Neutrophil (primary cell): ENCODE measurements around the gene PSME2.

ENCODE experiments used
- H3K27ac ChIP-seq: fragments of 200-600 bp; sonication (generic); 2 replicates; pipeline ENCODE4 v1.5.1; 2016; ENCODE audit warnings: mild to moderate bottlenecking, moderate library complexity
- H3K27me3 ChIP-seq: fragments of 200-600 bp; sonication (generic); 2 replicates; pipeline ENCODE4 v1.6.0; 2016; ENCODE audit warnings: mild to moderate bottlenecking
- H3K36me3 ChIP-seq: fragments of 200-600 bp; sonication (generic); 2 replicates; pipeline ENCODE4 v1.5.1; 2017
- H3K4me1 ChIP-seq, 2 experiments: fragments of 200-600 bp in 1 of 2; sonication (generic) in 1 of 2; 1 replicate in 1 of 2; 2 replicates in 1 of 2; pipeline versions ENCODE4 v1.5.1 to v1.6.1; 2013 to 2016; ENCODE audit warnings: low read depth in 1 of 2, low read length in 1 of 2, mild to moderate bottlenecking in 1 of 2, moderate library complexity in 1 of 2; ENCODE audit not compliant: control insufficient read depth in 1 of 2, insufficient read depth in 1 of 2
- H3K4me3 ChIP-seq, 2 experiments: fragments of 200-600 bp in 1 of 2; sonication (generic) in 1 of 2; 1 replicate in 1 of 2; 2 replicates in 1 of 2; pipeline ENCODE4 v1.5.1; 2013 to 2016; ENCODE audit warnings: low read depth in 1 of 2, low read length in 1 of 2, mild to moderate bottlenecking in 1 of 2, moderate library complexity in 1 of 2
- H3K9me3 ChIP-seq: fragments of 200-600 bp; sonication (generic); 2 replicates; pipeline ENCODE4 v1.5.1; 2016
- CTCF ChIP-seq: fragments of 200-600 bp; sonication (generic); IDR thresholded peaks from 2 replicates; pipeline ENCODE4 v1.5.1; 2016; ENCODE audit warnings: antibody characterized with exemption

The PSME2 gene

GRCh38 chr14:24100197-24100981, 46.0 kb downstream of the PSME2 start:
- Histone ChIP-seq H3K27ac (no peak overlapping the region), H3K27me3 (peaks cover 38% of the 10 kb centered on the region), H3K4me3 (no peak overlapping the region), H3K9me3 (no peaks in the 10 kb centered on the region), H3K4me1 (peaks cover 6 to 8% of the 10 kb centered on the region in 2 experiments), H3K36me3 (no peaks in the 10 kb centered on the region)
- TF ChIP-seq CTCF: no peak

GRCh38 chr14:24098927-24099813, 47.2 kb downstream of the PSME2 start:
- no peaks in the 10 kb centered on the region for H3K36me3 ChIP-seq
- no peak overlapping the region for H3K4me3 ChIP-seq
- no peaks in the 10 kb centered on the region for H3K9me3 ChIP-seq
- H3K27ac ChIP-seq: no peak overlapping the region
- H3K4me1 ChIP-seq: peaks cover 14 to 15% of the 10 kb centered on the region in 2 experiments
- H3K27me3 ChIP-seq: peaks cover 47% of the 10 kb centered on the region
- TF ChIP-seq CTCF: no peak

GRCh38 chr14:24098229-24098926, 48.0 kb downstream of the PSME2 start:
- H3K9me3 ChIP-seq: no peaks in the 10 kb centered on the region
- H3K27me3 ChIP-seq: peaks cover 49% of the 10 kb centered on the region
- TF ChIP-seq CTCF: no peak
- no peak overlapping the region for H3K27ac ChIP-seq
- H3K4me3 ChIP-seq: no peak overlapping the region
- no peaks in the 10 kb centered on the region for H3K36me3 ChIP-seq
- peaks cover 19 to 20% of the 10 kb centered on the region in 2 experiments for H3K4me1 ChIP-seq

- Histone ChIP-seq H3K36me3 (no peaks in the 10 kb centered on the region), H3K4me1 (peaks cover 19 to 20% of the 10 kb centered on the region in 2 experiments), H3K27ac (no peak overlapping the region)
These were observed 49.7 kb downstream of the PSME2 start for GRCh38 chr14:24096545-24097181.

More at GRCh38 chr14:24096545-24097181, 49.7 kb downstream of the PSME2 start:
- no peaks in the 10 kb centered on the region for H3K9me3 ChIP-seq
- no peak overlapping the region for H3K4me3 ChIP-seq
- peaks cover 49% of the 10 kb centered on the region for H3K27me3 ChIP-seq
- no peak for TF ChIP-seq CTCF
